ENCODE data around the gene APOL2.
"Not testable (repeated sequence)": the region's sequence is repeated elsewhere in the genome, so short reads cannot be mapped to it uniquely, and the experiment has no call there.

APOL2 gene

DNA sequence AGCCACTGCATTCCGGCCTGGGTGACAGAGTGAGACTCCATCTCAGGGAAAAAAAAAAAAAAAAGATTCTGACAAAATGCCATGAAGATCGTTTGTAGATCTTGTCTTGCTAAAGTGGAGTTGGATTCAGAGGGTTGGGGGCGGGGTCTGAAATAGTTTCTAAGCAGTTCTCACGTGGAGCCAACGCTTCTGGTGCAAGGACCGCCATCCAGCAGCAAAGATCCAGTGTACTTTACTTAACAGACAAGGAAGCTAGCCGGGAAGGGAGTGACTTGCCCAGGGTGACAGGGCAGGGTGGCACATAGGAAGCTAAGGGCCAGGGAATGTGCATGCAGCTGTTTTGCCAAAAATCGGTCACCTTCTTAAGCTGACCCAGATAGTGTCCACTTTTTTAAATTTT is 41.1 kb upstream of the APOL2 start:
- Histone ChIP-seq H3K4me1 (ENCODE audit: control insufficient read depth, insufficient read depth, low read length) (peaks cover 4% of the 10 kb centered on the region; the same call in 1 of the 2 replicates), H3K27ac (ENCODE audit: low read depth, low read length) (no peak overlapping the region), H3K27me3 (ENCODE audit: control insufficient read depth, insufficient read depth, low read length) (no peaks in the 10 kb centered on the region), H3K9ac (ENCODE audit: low read depth, low read length) (no peak overlapping the region), H3K9me3 (ENCODE audit: control insufficient read depth, insufficient read depth, low read length) (no peaks in the 10 kb centered on the region), H3K4me3 (ENCODE audit: low read depth, low read length) (no peak overlapping the region), H3K36me3 (ENCODE audit: control insufficient read depth, insufficient read depth, low read length) (peaks cover 47% of the 10 kb centered on the region)

GRCh38 chr22:36279219-36279666 is 39.9 kb upstream of the APOL2 start:
- peaks cover 4% of the 10 kb centered on the region; the same call in 1 of the 2 replicates for H3K4me1 ChIP-seq (ENCODE audit: control insufficient read depth, insufficient read depth, low read length)
- no peaks in the 10 kb centered on the region for H3K27me3 ChIP-seq (ENCODE audit: control insufficient read depth, insufficient read depth, low read length)
- H3K27ac ChIP-seq (ENCODE audit: low read depth, low read length), result no peak overlapping the region
- H3K9ac ChIP-seq (ENCODE audit: low read depth, low read length), result no peak overlapping the region
- peaks cover 36% of the 10 kb centered on the region for H3K36me3 ChIP-seq (ENCODE audit: control insufficient read depth, insufficient read depth, low read length)
- no peak overlapping the region for H3K4me3 ChIP-seq (ENCODE audit: low read depth, low read length)
- H3K9me3 ChIP-seq (ENCODE audit: control insufficient read depth, insufficient read depth, low read length), result no peaks in the 10 kb centered on the region

- Histone ChIP-seq H3K4me3 (ENCODE audit: low read depth, low read length) (no peak overlapping the region), H3K36me3 (ENCODE audit: control insufficient read depth, insufficient read depth, low read length) (peaks cover 21% of the 10 kb centered on the region), H3K4me1 (ENCODE audit: control insufficient read depth, insufficient read depth, low read length) (peaks cover 4% of the 10 kb centered on the region; the same call in 1 of the 2 replicates), H3K27me3 (ENCODE audit: control insufficient read depth, insufficient read depth, low read length) (no peaks in the 10 kb centered on the region), H3K27ac (ENCODE audit: low read depth, low read length) (peak overlapping the region; percentile 27), H3K9me3 (ENCODE audit: control insufficient read depth, insufficient read depth, low read length) (no peaks in the 10 kb centered on the region), H3K9ac (ENCODE audit: low read depth, low read length) (no peak overlapping the region)
Measured at GRCh38 chr22:36277482-36278291, 38.4 kb upstream of the APOL2 start.

DNA sequence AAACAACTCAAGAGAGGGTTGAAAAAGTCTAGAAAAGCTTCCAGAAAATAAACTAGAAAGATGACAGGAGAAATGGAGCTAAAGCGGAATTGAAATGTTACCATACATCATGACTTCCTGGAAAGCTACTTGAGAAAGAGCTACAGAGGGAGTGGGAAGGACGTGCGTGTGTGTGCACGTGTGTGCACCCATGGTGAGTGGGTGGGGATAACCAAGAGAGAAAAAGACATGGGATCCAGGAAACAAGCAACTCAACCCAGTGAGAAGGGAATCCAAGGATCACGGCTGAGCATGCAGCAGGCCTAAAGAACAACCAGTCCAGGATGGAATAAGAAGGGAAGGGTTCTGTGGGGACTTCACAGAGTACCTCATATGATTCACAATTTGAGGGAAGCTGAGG is 35.2 kb upstream of the APOL2 start:
- H3K27me3 ChIP-seq (ENCODE audit: control insufficient read depth, insufficient read depth, low read length), result no peaks in the 10 kb centered on the region
- no peaks in the 10 kb centered on the region for H3K9me3 ChIP-seq (ENCODE audit: control insufficient read depth, insufficient read depth, low read length)
- H3K27ac ChIP-seq (ENCODE audit: low read depth, low read length), result no peak overlapping the region
- no peaks in the 10 kb centered on the region for H3K36me3 ChIP-seq (ENCODE audit: control insufficient read depth, insufficient read depth, low read length)
- H3K9ac ChIP-seq (ENCODE audit: low read depth, low read length), result no peak overlapping the region
- no peak overlapping the region for H3K4me3 ChIP-seq (ENCODE audit: low read depth, low read length)
- peaks cover 4% of the 10 kb centered on the region; the same call in 1 of the 2 replicates for H3K4me1 ChIP-seq (ENCODE audit: control insufficient read depth, insufficient read depth, low read length)

DNA sequence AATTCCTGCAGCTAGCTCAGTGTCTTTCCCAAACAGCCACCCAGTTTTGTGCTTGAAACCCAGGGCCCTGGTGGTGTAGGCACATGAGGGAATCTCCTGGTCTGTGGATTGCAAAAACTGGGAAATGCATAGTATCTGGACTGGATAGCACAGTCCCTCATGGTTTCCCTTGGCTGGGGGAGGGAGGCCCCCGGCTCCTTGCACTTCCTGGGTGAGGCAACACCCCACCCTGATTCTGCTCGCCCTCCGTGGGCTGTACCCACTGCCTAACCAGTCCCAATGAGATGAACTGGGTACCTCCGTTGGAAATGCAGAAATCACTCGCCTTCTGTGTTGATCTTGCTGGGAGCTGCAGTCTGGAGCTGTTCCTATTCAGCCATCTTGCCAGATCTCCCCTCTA is 32.6 kb upstream of the APOL2 start:
- not testable (repeated sequence) for H3K9ac ChIP-seq (ENCODE audit: low read depth, low read length)

DNA sequence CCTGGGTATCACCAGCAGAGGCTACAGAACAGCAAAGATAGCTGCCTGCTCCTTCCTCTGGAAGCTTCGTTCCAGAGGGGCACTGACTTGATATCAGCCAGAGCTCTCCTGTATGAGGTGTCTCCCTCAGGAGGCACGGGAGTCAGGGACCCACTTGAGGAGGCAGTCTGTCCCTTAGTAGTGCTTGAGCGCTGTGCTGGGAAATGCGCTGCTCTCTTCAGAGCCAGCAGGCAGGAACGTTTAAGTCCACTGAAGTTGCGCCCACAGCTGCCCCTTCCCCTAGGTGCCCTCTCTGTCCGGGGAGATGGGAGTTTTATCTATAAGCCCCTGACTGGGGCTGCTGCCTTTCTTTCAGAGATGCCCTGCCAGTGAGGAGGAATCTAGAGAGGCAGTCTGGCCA is 31.9 kb upstream of the APOL2 start:
- not testable (repeated sequence) for H3K27me3 ChIP-seq (ENCODE audit: control insufficient read depth, insufficient read depth, low read length); H3K27ac ChIP-seq (ENCODE audit: low read depth, low read length); H3K9me3 ChIP-seq (ENCODE audit: control insufficient read depth, insufficient read depth, low read length); H3K4me1 ChIP-seq (ENCODE audit: control insufficient read depth, insufficient read depth, low read length); H3K4me3 ChIP-seq (ENCODE audit: low read depth, low read length); H3K9ac ChIP-seq (ENCODE audit: low read depth, low read length); H3K36me3 ChIP-seq (ENCODE audit: control insufficient read depth, insufficient read depth, low read length)

More for the DNA sequence above, 32.6 kb upstream of the APOL2 start:
- H3K9me3 ChIP-seq (ENCODE audit: control insufficient read depth, insufficient read depth, low read length); H3K4me1 ChIP-seq (ENCODE audit: control insufficient read depth, insufficient read depth, low read length); H3K4me3 ChIP-seq (ENCODE audit: low read depth, low read length); H3K27ac ChIP-seq (ENCODE audit: low read depth, low read length); H3K27me3 ChIP-seq (ENCODE audit: control insufficient read depth, insufficient read depth, low read length); H3K36me3 ChIP-seq (ENCODE audit: control insufficient read depth, insufficient read depth, low read length): not testable (repeated sequence)

- Histone ChIP-seq H3K27ac (ENCODE audit: low read depth, low read length) (no peak overlapping the region), H3K4me1 (ENCODE audit: control insufficient read depth, insufficient read depth, low read length) (no peaks in the 10 kb centered on the region), H3K36me3 (ENCODE audit: control insufficient read depth, insufficient read depth, low read length) (no peaks in the 10 kb centered on the region), H3K9me3 (ENCODE audit: control insufficient read depth, insufficient read depth, low read length) (no peaks in the 10 kb centered on the region), H3K27me3 (ENCODE audit: control insufficient read depth, insufficient read depth, low read length) (no peaks in the 10 kb centered on the region), H3K9ac (ENCODE audit: low read depth, low read length) (no peak overlapping the region), H3K4me3 (ENCODE audit: low read depth, low read length) (no peak overlapping the region)
Measured at GRCh38 chr22:36267896-36268485, 28.7 kb upstream of the APOL2 start.

GRCh38 chr22:36267058-36267457 is 27.7 kb upstream of the APOL2 start:
- Histone ChIP-seq H3K4me3 (ENCODE audit: low read depth, low read length) (no peak overlapping the region), H3K4me1 (ENCODE audit: control insufficient read depth, insufficient read depth, low read length) (no peaks in the 10 kb centered on the region), H3K36me3 (ENCODE audit: control insufficient read depth, insufficient read depth, low read length) (no peaks in the 10 kb centered on the region), H3K27ac (ENCODE audit: low read depth, low read length) (no peak overlapping the region), H3K27me3 (ENCODE audit: control insufficient read depth, insufficient read depth, low read length) (no peaks in the 10 kb centered on the region), H3K9ac (ENCODE audit: low read depth, low read length) (no peak overlapping the region), H3K9me3 (ENCODE audit: control insufficient read depth, insufficient read depth, low read length) (no peaks in the 10 kb centered on the region)

- H3K9ac ChIP-seq (ENCODE audit: low read depth, low read length); H3K9me3 ChIP-seq (ENCODE audit: control insufficient read depth, insufficient read depth, low read length); H3K27ac ChIP-seq (ENCODE audit: low read depth, low read length); H3K4me3 ChIP-seq (ENCODE audit: low read depth, low read length); H3K27me3 ChIP-seq (ENCODE audit: control insufficient read depth, insufficient read depth, low read length); H3K36me3 ChIP-seq (ENCODE audit: control insufficient read depth, insufficient read depth, low read length); H3K4me1 ChIP-seq (ENCODE audit: control insufficient read depth, insufficient read depth, low read length): not testable (repeated sequence)
Measured at GRCh38 chr22:36263886-36264664, 24.7 kb upstream of the APOL2 start.

DNA sequence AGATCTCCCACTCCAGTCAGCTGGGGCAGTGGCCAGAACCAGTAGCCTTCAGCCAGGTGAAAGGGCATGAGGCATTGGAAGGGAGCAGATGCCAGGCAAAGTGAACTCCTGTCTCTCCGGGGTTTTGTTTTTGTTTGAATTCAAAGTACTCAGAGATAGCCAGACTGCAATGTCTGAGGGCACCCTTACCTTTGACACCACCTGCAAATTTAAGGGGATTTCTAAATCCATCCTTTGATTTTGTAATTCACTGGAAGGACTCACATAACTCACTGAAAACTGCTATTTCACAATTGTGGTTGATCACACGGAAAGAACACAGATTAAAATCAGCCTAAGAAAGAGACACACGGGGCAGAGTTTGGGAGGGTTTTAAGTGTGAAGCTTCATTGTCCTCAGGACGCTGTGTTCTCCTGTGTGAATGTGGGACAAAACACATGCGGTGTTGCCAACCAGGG is 23.9 kb upstream of the APOL2 start:
- H3K27ac ChIP-seq (ENCODE audit: low read depth, low read length); H3K4me3 ChIP-seq (ENCODE audit: low read depth, low read length); H3K9ac ChIP-seq (ENCODE audit: low read depth, low read length); H3K27me3 ChIP-seq (ENCODE audit: control insufficient read depth, insufficient read depth, low read length); H3K36me3 ChIP-seq (ENCODE audit: control insufficient read depth, insufficient read depth, low read length); H3K9me3 ChIP-seq (ENCODE audit: control insufficient read depth, insufficient read depth, low read length): not testable (repeated sequence)
- peaks cover 16% of the 10 kb centered on the region for H3K4me1 ChIP-seq (ENCODE audit: control insufficient read depth, insufficient read depth, low read length)

DNA sequence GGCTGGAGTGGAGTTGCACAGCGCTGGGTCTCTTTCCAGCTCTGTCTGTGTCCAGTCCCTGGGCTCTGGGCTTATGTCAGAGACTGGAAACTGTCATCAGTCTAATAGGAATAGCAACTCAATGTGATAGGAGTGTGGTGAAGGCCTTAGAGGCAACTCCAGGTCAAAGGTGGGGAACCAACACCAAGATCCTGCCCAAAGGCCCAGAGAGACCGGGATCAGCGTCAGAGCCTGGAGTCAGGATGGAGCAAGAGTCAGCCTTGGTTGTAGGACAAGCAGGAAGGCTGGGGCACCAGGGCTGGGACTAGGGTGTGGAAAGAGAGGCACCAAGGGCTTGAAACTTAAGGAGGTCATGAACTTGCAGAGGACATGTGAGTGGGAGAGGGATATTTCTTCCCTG is 23.0 kb upstream of the APOL2 start:
- H3K4me3 ChIP-seq (ENCODE audit: low read depth, low read length); H3K27me3 ChIP-seq (ENCODE audit: control insufficient read depth, insufficient read depth, low read length); H3K27ac ChIP-seq (ENCODE audit: low read depth, low read length); H3K9ac ChIP-seq (ENCODE audit: low read depth, low read length); H3K9me3 ChIP-seq (ENCODE audit: control insufficient read depth, insufficient read depth, low read length); H3K36me3 ChIP-seq (ENCODE audit: control insufficient read depth, insufficient read depth, low read length): not testable (repeated sequence)
- peaks cover 18% of the 10 kb centered on the region for H3K4me1 ChIP-seq (ENCODE audit: control insufficient read depth, insufficient read depth, low read length)

All from HUES48 (cell line).